Measurements from ENCODE around the gene XKR3. TPM values are rescaled to one million over a fixed set of nuclear protein-coding genes. Genes with fewer than 3 reads are reported as not detected.

The XKR3 gene
- total and polyA plus RNA-seq, 8 donors, result not detected

DNA sequence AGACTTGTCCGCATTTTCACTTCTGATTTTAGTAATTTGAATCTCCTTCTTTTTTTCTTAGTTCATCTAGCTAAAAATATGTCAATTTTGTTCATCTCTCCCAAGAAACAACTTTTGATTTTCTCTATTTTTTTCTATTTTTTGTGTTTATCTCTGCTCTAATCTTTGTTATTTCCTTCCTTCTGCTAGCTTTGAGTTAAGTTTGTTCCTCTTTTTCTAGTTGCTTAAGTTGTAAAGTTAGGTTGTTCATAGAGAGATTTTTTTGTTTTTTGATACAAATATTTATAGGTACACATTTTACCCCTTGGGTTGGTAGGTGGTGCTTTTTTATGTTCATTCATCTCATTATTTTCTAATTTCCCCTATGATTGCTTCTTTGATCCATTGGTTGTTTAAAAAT lies 22.1 kb upstream of the XKR3 start:
- FAIRE-seq (no peak), ATAC-seq (no peak), DNase-seq (no peak)
- WGBS, 2 donors, result 36 to 46% methylated on average over 1 of the region's 1 CpG
- Histone ChIP-seq H3K4me1 (no peaks in the 10 kb centered on the region), H3K9me3 (no peaks in the 10 kb centered on the region), H3K27ac (no peak overlapping the region), H3K4me3 (no peak overlapping the region), H3K27me3 (no peaks in the 10 kb centered on the region), H3K36me3 (no peaks in the 10 kb centered on the region)
- TF ChIP-seq, protein P1, sequence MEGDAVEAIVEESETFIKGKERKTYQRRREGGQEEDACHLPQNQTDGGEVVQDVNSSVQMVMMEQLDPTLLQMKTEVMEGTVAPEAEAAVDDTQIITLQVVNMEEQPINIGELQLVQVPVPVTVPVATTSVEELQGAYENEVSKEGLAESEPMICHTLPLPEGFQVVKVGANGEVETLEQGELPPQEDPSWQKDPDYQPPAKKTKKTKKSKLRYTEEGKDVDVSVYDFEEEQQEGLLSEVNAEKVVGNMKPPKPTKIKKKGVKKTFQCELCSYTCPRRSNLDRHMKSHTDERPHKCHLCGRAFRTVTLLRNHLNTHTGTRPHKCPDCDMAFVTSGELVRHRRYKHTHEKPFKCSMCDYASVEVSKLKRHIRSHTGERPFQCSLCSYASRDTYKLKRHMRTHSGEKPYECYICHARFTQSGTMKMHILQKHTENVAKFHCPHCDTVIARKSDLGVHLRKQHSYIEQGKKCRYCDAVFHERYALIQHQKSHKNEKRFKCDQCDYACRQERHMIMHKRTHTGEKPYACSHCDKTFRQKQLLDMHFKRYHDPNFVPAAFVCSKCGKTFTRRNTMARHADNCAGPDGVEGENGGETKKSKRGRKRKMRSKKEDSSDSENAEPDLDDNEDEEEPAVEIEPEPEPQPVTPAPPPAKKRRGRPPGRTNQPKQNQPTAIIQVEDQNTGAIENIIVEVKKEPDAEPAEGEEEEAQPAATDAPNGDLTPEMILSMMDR (IDR thresholded peaks at IDR 0.05), result no peak
- intact Hi-C loops (cut with DNase I), result no loop called here

DNA sequence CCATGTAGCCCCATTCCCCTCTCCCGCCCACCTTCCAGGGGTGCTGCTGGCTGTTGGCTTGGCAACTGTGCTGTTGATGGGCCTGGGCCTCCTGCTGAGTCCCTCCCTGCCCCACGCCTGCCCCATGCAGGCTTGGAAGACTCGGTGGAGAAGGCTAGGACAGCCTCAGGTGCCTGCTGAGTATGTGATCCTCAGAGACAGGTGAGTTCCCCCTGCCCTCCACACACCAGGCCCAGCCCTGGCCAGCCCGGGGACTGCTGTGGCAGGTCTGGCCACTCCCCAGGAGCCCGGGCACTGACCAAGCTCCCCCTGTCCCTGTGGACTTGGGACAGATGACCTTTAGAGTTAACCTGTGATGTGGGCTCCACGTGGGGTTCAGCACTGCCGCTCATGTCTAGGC lies 20.7 kb upstream of the XKR3 start:
- peak in 1 of 6 donors; percentile 51 for DNase-seq
- Histone ChIP-seq H3K4me1 (no peaks in the 10 kb centered on the region), H3K36me3 (no peaks in the 10 kb centered on the region), H3K4me3 (no peak overlapping the region), H3K27ac (no peak overlapping the region), H3K27me3 (no peaks in the 10 kb centered on the region), H3K9me3 (no peaks in the 10 kb centered on the region)
- ATAC-seq, result no peak
- intact Hi-C loops (cut with DNase I), result no loop called here
- TF ChIP-seq, protein P1 (IDR thresholded peaks at IDR 0.05), result no peak
- no peak for FAIRE-seq
- 53 to 74% methylated on average over 7 of the region's 7 CpGs for WGBS, 2 donors

DNA sequence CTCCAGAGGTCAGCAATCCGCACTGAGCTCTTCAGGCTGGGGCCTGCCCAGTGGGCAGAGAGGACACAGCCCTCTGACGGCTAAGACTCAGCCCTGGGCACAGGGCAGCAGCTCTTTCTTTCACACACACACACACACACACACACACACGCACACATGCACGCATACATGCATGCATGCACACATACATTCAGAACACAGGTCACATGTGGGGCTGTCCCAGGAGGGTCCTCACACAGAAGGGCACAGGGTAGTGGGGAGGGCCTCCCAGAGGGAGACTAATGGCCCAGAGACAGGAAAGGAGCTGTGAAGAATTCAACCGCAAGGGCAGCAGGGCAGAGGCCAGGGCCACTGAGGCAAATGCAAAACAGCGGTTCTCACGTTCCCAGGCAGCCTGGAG lies 20.3 kb upstream of the XKR3 start:
- no peaks in the 10 kb centered on the region for H3K9me3 ChIP-seq
- no peaks in the 10 kb centered on the region for H3K36me3 ChIP-seq
- H3K4me1 ChIP-seq, result no peaks in the 10 kb centered on the region
- ATAC-seq (no peak), DNase-seq (no peak), FAIRE-seq (no peak)
- no peak overlapping the region for H3K27ac ChIP-seq
- WGBS, 2 donors, result 73 to 84% methylated on average over 7 of the region's 7 CpGs
- TF ChIP-seq, protein P1 (IDR thresholded peaks at IDR 0.05), result no peak
- H3K4me3 ChIP-seq, result no peak overlapping the region
- intact Hi-C loops (cut with DNase I), result no loop called here
- no peaks in the 10 kb centered on the region for H3K27me3 ChIP-seq

- intact Hi-C loops (cut with DNase I), result no loop called here
- H3K36me3 ChIP-seq, result no peaks in the 10 kb centered on the region
- H3K27me3 ChIP-seq, result no peaks in the 10 kb centered on the region
- WGBS, 2 donors, result 59 to 68% methylated on average over 7 of the region's 7 CpGs
- FAIRE-seq, result no peak
- no peak overlapping the region for H3K4me3 ChIP-seq
- no peaks in the 10 kb centered on the region for H3K9me3 ChIP-seq
- H3K27ac ChIP-seq, result no peak overlapping the region
- no peaks in the 10 kb centered on the region for H3K4me1 ChIP-seq
- no peak for DNase-seq
- TF ChIP-seq, protein P1 (IDR thresholded peaks at IDR 0.05), result no peak
- ATAC-seq, result no peak
These were observed 19.3 kb upstream of the XKR3 start for GRCh38 chr22:16844529-16844928.

DNA sequence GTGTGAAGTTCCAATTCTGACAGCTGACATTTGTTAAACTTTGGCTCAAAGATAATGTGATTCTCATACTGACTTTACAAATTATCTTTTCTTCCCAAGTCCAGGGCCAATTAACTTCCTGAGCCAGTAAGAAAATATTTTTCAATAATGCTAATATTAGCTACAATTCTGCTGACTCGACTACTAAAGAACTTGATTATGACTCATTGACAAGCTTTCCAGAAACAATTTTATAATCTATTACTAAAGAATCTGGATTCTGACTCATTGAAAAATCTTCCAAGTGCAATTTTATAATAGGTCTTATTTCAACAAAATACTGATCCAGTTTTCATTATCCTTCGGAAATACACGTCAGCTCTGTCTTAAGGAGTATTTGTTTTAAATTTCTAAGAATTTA lies 12.9 kb upstream of the XKR3 start:
- no peaks in the 10 kb centered on the region for H3K27me3 ChIP-seq
- no peak for ATAC-seq
- H3K4me3 ChIP-seq, result no peak overlapping the region
- DNase-seq, result no peak
- WGBS, 2 donors, result 46 to 57% methylated on average over 3 of the region's 3 CpGs
- no peaks in the 10 kb centered on the region for H3K4me1 ChIP-seq
- H3K36me3 ChIP-seq, result no peaks in the 10 kb centered on the region
- TF ChIP-seq, protein P1 (IDR thresholded peaks at IDR 0.05), result no peak
- no peak overlapping the region for H3K27ac ChIP-seq
- intact Hi-C loops (cut with DNase I), result no loop called here
- no peaks in the 10 kb centered on the region for H3K9me3 ChIP-seq
- no peak for FAIRE-seq
